K562 (cell line): Measurements from ENCODE around the gene SKAP2. TPM values are rescaled to one million over a fixed set of nuclear protein-coding genes. Genes with fewer than 3 reads are reported as not detected.
A peak's percentile ranks its signal among the peaks of the same experiment; 100 is the strongest.

Experiments used
- ATAC-seq: fragments of 200-7000 bp; cut with Tn5 transposase; 3 replicates; pipeline ENCODE4 v1.9.1; 2020; ENCODE audit warnings: moderate library complexity
- BruUV-seq: library from RNA; stranded (reverse); fragments of 400-500 nt; replicated peaks from 2 replicates; lab custom pipeline; 2021; lab: Mats Ljungman, UMichigan
- CTCF ChIA-PET: fragments of 300-600 bp; formaldehyde crosslinking; extraction: SDS; loops from one replicate; lab custom pipeline; 2021; ENCODE audit warnings: low intra/inter-chr PET ratio; lab: Yijun Ruan, JAX
- POLR2A ChIA-PET: fragments of 300-600, 350-650 bp; sonication (Branson Sonifier 250); formaldehyde crosslinking; extraction: SDS; loops from one replicate; lab custom pipeline; 2021; ENCODE audit warnings: antibody characterized with exemption, inconsistent platforms; lab: Yijun Ruan, JAX
- DNase-seq, 4 experiments: peaks; one replicate each; pipeline versions ENCODE4 v3.0.0 to v3.0.0-alpha.2; 2011 to 2018; ENCODE audit warnings: low spot score in 3 of 4, mixed read lengths in 3 of 4; ENCODE audit errors: extremely low read depth in 1 of 4
- FAIRE-seq: peaks from 2 replicates; lab custom pipeline; 2011; peaks lifted over from hg19 to GRCh38; lab: Jason Lieb, UNC
- H2AFZ ChIP-seq: 2 replicates; pipeline ENCODE4 v1.6.0; 2011; ENCODE audit warnings: low read depth, low read length, control low read depth, inconsistent platforms
- H3K27ac ChIP-seq: fragments of 200-600 bp; 3 replicates; pipeline ENCODE4 v1.8.0; 2011; ENCODE audit warnings: low read depth, mild to moderate bottlenecking, control low read depth, inconsistent platforms, low read length, moderate library complexity, mixed read lengths; ENCODE audit errors: extremely low read depth
- H3K27me3 ChIP-seq, 2 experiments: fragments of 300-600 bp in 1 of 2; 2 replicates in 1 of 2; 3 replicates in 1 of 2; pipeline versions ENCODE4 v1.6.0 to v1.8.0; 2011; ENCODE audit warnings: inconsistent platforms in 2 of 2, low read length in 2 of 2, mild to moderate bottlenecking in 1 of 2, mixed read lengths in 1 of 2, moderate library complexity in 1 of 2; ENCODE audit not compliant: control insufficient read depth in 2 of 2, insufficient read depth in 2 of 2
- H3K36me3 ChIP-seq: fragments of 300-600 bp; 3 replicates; pipeline ENCODE4 v1.8.0; 2011; ENCODE audit warnings: mild to moderate bottlenecking, low read length, inconsistent platforms; ENCODE audit not compliant: control insufficient read depth, insufficient read depth
- H3K4me1 ChIP-seq, 2 experiments: fragments of 200-600 bp in 1 of 2; replicated peaks in 1 of 2; 2 replicates in 1 of 2; 3 replicates in 1 of 2; pipeline versions ENCODE4 v1.5.1 to v1.8.0; 2011; ENCODE audit warnings: inconsistent platforms in 2 of 2, low read length in 2 of 2, mild to moderate bottlenecking in 1 of 2, mixed read lengths in 1 of 2, moderate library complexity in 1 of 2; ENCODE audit not compliant: control insufficient read depth in 2 of 2, insufficient read depth in 2 of 2
- H3K4me2 ChIP-seq: 2 replicates; pipeline ENCODE4 v1.6.1; 2011; ENCODE audit warnings: low read length, control low read depth, inconsistent platforms, mixed read lengths; ENCODE audit not compliant: insufficient read depth
- H3K4me3 ChIP-seq: fragments of 200-600 bp; sonication (generic), shearing (Covaris generic); 2 replicates; pipeline ENCODE4 v1.5.1; 2016; ENCODE audit warnings: control low read depth, inconsistent platforms
- H3K79me2 ChIP-seq: fragments of 200-600 bp; 3 replicates; pipeline ENCODE4 v1.8.0; 2011; ENCODE audit warnings: low read length, inconsistent platforms; ENCODE audit not compliant: control insufficient read depth, insufficient read depth
- H3K9ac ChIP-seq, 2 experiments: 2 replicates each; pipeline versions ENCODE4 v1.6.0 to v1.6.1; 2011; ENCODE audit warnings: low read depth in 2 of 2, low read length in 2 of 2, control low read depth in 1 of 2, inconsistent platforms in 1 of 2, mild to moderate bottlenecking in 1 of 2, mixed read lengths in 1 of 2; ENCODE audit not compliant: insufficient read depth in 1 of 2
- H3K9me1 ChIP-seq: one replicate; pipeline ENCODE4 v1.6.0; 2011; ENCODE audit warnings: inconsistent platforms, mild to moderate bottlenecking, low read length, moderate library complexity; ENCODE audit not compliant: control insufficient read depth, insufficient read depth
- H3K9me3 ChIP-seq: replicated peaks from 2 replicates; pipeline ENCODE4 v1.5.1; 2011; ENCODE audit warnings: low read depth, low read length, inconsistent platforms; ENCODE audit not compliant: control insufficient read depth, insufficient read depth
- H4K20me1 ChIP-seq: replicated peaks from 2 replicates; pipeline ENCODE4 v1.6.1; 2011; ENCODE audit warnings: low read length, inconsistent platforms, mixed read lengths; ENCODE audit not compliant: control insufficient read depth, insufficient read depth
- CEBPG ChIP-seq, 3 experiments: fragments of 200-800 bp in 1 of 3; sonication (Bioruptor generic) in 1 of 3; sonication (generic) in 1 of 3; formaldehyde crosslinking in 1 of 3; IDR thresholded peaks in 2 of 3; conservative IDR thresholded peaks in 1 of 3; 2 replicates each; pipeline versions ENCODE4 v1.6.1 to v1.8.0; 2016 to 2022; ENCODE audit warnings: missing compliant biosample characterization in 2 of 3, missing genetic modification characterization in 2 of 3, mild to moderate bottlenecking in 1 of 3, missing genetic modification reagents in 1 of 3
- DPF2 ChIP-seq: fragments of 450-650 bp; IDR thresholded peaks from 2 replicates; pipeline ENCODE4 v1.6.1; 2016
- MEF2A ChIP-seq: IDR thresholded peaks from 2 replicates; pipeline ENCODE4 v1.6.1; 2011; ENCODE audit warnings: low read depth, mild to moderate bottlenecking, low read length, moderate library complexity; ENCODE audit not compliant: control insufficient read depth
- TFE3 ChIP-seq: fragments of 450-650 bp; formaldehyde crosslinking; IDR thresholded peaks from 2 replicates; pipeline ENCODE4 v1.4.0; 2020; ENCODE audit warnings: mild to moderate bottlenecking, mixed read lengths
- UBTF ChIP-seq, 2 experiments: IDR thresholded peaks; 2 replicates each; pipeline ENCODE4 v1.6.1; 2012; ENCODE audit warnings: improper control_type of control experiment in 2 of 2, low read depth in 2 of 2, low read length in 2 of 2, borderline replicate concordance in 1 of 2
- ZNF584 ChIP-seq: fragments of 200-800 bp; sonication (Bioruptor generic); IDR thresholded peaks from 2 replicates; pipeline ENCODE4 v1.6.1; 2016; ENCODE audit warnings: low read depth, mild to moderate bottlenecking, missing genetic modification characterization, missing compliant biosample characterization
- WGBS: fragments of 100-300 bp; shearing (Covaris generic); methylation state at CpG from one replicate; pipeline ENCODE4 v1.1.6; 2016; ENCODE audit warnings: low coverage, mixed read lengths; ENCODE audit not compliant: insufficient coverage; ENCODE audit errors: missing lambda C conversion rate; 5-methylcytosine and 5-hydroxymethylcytosine counted together
- in situ Hi-C: fragments of 300-500 bp; cut with MboI; formaldehyde crosslinking; loops from 4 replicates; pipeline ENCODE4 v1.15.0; 2018; ENCODE audit warnings: inconsistent platforms, mixed read lengths
- intact Hi-C: fragments of 100-400 bp; cut with micrococcal nuclease; formaldehyde crosslinking; loops from 2 replicates; pipeline ENCODE4 v1.14.2; 2022
- polyA plus RNA-seq, 8 experiments: library from polyadenylated mRNA; depleted of rRNA in 4 of 8; stranded (reverse) in 5 of 8; unstranded in 3 of 8; fragments of >200 nt; fragmentation: Nextera tagmentation in 2 of 8; fragmentation: Illumina TruSeq in 1 of 8; extraction: Ambion mirVana in 2 of 8; extraction: Trizol in 1 of 8; gene quantifications; 2 replicates each; pipeline versions ENCODE4 v1.2.1 to v1.2.3, GENCODE V29; 2011 to 2014; ENCODE audit warnings: inconsistent platforms in 1 of 8, missing spikeins in 1 of 8
- total RNA-seq, 7 experiments: library from RNA; depleted of rRNA in 6 of 7; stranded (reverse); fragments of >200 nt in 6 of 7; fragmentation: Illumina TruSeq in 2 of 7; extraction: Trizol in 2 of 7; gene quantifications; 2 replicates each; pipeline versions ENCODE4 v1.2.1 to v1.2.3, GENCODE V29; 2011 to 2021; ENCODE audit warnings: low replicate concordance in 1 of 7

SKAP2 gene
- total and polyA plus RNA-seq, 9 of the 15 experiments (the other 6 are each of a cell fraction or from before 2014, with no cell fraction given): 4.2 to 11.7 (median 8.3) TPM

GRCh38 chr7:26863518-26864308, 677 bp downstream of the SKAP2 start (continued):
- TF ChIP-seq MEF2A (no peak), DPF2 (peak; percentile 85)

- H3K4me1 ChIP-seq: peaks cover 7 to 10% of the 10 kb centered on the region in 2 experiments
- BruUV-seq: no TSS peak
- TF ChIP-seq ZNF584 (CRISPR knock-in tag) (no peak), CEBPG (CRISPR knock-in tag; IDR thresholded peaks at IDR 0.05) (no peak), CEBPG (tag; conservative IDR thresholded peaks at IDR 0.05 in 1 of 2, IDR thresholded peaks at IDR 0.05 in 1 of 2) (0 out of 4 replicates have a peak, but pooled peaks of 1 of the 2 experiments have one; percentile 35), UBTF (IDR thresholded peaks at IDR 0.05; ENCODE audit: borderline replicate concordance in 1 of 2, low read depth in 2 of 2, low read length in 2 of 2) (no peak), TFE3 (CRISPR knock-in tag) (peak; percentile 74)
- no peak overlapping the region for H3K4me3 ChIP-seq
- DNase-seq (no peak), FAIRE-seq (no peak), ATAC-seq (no peak)
- H3K9me1 ChIP-seq: no peaks in the 10 kb centered on the region
- H3K9ac ChIP-seq: no peak overlapping the region
- ChIA-PET POLR2A (no interaction called here), CTCF (no interaction called here)
- H3K27ac ChIP-seq: no peak overlapping the region
- intact Hi-C loops (loop anchor here (5.0 kb wide), 1 partner anchor 299 kb away; no protein-coding TSS in a partner anchor), in situ Hi-C loops (no loop called here)
- H4K20me1 ChIP-seq: peaks cover 4% of the 10 kb centered on the region
- no peak overlapping the region for H2AFZ ChIP-seq
- WGBS: 64% methylated on average over 2 of the region's 2 CpGs
- H3K27me3 ChIP-seq: 0 out of 5 replicates have a peak, but pooled peaks cover 0 to 4% of the 10 kb centered on the region in 2 experiments
- H3K36me3 ChIP-seq: no peaks in the 10 kb centered on the region
- H3K79me2 ChIP-seq: no peaks in the 10 kb centered on the region
- no peaks in the 10 kb centered on the region for H3K9me3 ChIP-seq
- no peak overlapping the region for H3K4me2 ChIP-seq
Measured at GRCh38 chr7:26862834-26863233, 1.6 kb downstream of the SKAP2 start.
